ENCODE data around the gene DAPL1.

The DAPL1 gene

DNA sequence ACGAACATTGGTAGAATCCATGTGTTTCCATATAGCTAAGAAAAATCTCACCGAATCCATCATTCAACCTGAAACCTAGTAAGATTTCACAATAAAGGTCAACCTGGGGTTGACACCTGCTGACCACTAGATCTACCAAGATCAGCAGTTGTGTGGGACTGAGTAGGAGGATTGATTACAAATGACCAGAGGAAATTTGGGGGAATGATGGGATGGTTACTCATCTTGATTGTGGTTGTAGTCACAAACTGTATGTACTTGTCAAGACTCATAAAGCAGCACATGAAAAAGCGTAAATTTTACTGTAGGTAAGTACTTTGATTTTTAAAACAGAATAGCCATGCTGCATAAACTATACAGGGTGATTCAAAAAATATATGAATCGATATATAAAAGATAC lies 14.7 kb downstream of the DAPL1 start:
- TF ChIP-seq, protein P1, sequence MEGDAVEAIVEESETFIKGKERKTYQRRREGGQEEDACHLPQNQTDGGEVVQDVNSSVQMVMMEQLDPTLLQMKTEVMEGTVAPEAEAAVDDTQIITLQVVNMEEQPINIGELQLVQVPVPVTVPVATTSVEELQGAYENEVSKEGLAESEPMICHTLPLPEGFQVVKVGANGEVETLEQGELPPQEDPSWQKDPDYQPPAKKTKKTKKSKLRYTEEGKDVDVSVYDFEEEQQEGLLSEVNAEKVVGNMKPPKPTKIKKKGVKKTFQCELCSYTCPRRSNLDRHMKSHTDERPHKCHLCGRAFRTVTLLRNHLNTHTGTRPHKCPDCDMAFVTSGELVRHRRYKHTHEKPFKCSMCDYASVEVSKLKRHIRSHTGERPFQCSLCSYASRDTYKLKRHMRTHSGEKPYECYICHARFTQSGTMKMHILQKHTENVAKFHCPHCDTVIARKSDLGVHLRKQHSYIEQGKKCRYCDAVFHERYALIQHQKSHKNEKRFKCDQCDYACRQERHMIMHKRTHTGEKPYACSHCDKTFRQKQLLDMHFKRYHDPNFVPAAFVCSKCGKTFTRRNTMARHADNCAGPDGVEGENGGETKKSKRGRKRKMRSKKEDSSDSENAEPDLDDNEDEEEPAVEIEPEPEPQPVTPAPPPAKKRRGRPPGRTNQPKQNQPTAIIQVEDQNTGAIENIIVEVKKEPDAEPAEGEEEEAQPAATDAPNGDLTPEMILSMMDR (IDR thresholded peaks at IDR 0.05): no peak

DNA sequence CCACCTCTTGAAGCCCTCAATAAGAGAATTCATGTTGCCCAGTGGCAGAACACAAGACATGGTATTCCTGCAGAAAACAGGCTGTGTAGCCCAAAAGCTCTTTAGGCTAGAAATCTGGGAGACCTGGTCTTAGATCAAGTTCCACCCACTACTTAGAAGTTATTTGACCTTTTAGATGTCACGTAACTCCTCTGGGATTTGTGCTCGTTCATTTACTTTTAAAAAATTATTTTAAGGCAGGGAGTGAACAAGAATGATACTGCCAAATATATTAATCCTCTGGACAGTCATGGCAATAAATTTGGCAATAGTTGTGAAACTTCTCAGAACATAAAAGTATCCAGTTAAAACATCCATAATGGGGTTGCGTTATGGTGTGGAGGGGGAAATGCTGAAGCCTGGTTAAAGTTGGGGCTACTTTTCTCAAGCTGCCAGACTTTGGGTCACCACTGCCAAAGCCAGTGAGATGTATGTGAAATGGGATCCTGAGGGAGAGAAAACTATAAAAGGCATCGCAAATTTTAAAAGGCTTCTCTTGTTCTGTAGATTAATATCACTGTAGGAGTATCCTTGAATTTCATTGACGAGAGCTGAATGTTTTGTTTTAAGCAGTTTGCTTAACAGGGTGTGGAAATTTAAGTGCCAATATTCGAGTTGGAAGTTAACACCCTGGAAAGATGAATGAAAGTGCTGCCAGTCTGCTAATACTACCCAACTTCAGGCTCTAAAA lies 15.8 kb downstream of the DAPL1 start:
- TF ChIP-seq, protein P1 (IDR thresholded peaks at IDR 0.05): no peak

- TF ChIP-seq, protein P1 (IDR thresholded peaks at IDR 0.05): no peak
These were observed 20.0 kb downstream of the DAPL1 start for GRCh38 chr2:158815166-158815565.

DNA sequence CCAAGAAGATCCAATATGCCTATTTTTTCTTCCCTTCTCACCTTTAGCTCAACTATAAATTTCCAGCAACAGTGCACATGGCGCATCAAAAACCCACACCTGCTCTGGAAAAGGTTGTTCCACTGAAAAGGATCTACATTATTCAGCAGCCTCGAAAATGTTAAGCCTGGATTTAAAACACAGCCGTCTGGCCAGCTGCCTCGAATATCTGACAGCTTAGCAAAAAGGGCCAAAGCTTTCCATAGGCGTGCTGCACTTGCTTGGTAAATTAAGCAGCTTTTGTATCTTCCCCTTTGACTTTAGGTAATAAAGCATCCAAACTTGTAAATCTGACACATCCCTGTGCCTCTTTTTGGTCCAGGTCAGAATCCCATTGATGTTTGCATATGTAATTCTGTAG lies 20.5 kb downstream of the DAPL1 start:
- TF ChIP-seq, protein P1 (IDR thresholded peaks at IDR 0.05): no peak

GRCh38 chr2:158817588-158817987 lies 22.5 kb downstream of the DAPL1 start:
- TF ChIP-seq, protein P1 (IDR thresholded peaks at IDR 0.05): no peak

- TF ChIP-seq, protein P1 (IDR thresholded peaks at IDR 0.05): no peak
These were observed 23.4 kb downstream of the DAPL1 start for GRCh38 chr2:158818511-158818910.

- TF ChIP-seq, protein P1 (IDR thresholded peaks at IDR 0.05): no peak
These were observed 27.1 kb downstream of the DAPL1 start for GRCh38 chr2:158822193-158822592.

Measured in LNCAP (cell line).